ENCODE data around the gene PTPRE.

The PTPRE gene

GRCh38 chr10:128056303-128057050, 149.6 kb downstream of the PTPRE start:
- TF ChIP-seq ARNTL (CRISPR knock-in tag; IDR thresholded peaks at IDR 0.05; ENCODE audit: borderline replicate concordance, low read depth): no peak
- ATAC-seq: no peak

- no peak for ATAC-seq
- TF ChIP-seq ZFP30 (CRISPR knock-in tag; IDR thresholded peaks at IDR 0.05) (no peak), ZFP3 (CRISPR knock-in tag; IDR thresholded peaks at IDR 0.05) (no peak), GLIS3 (CRISPR knock-in tag; IDR thresholded peaks at IDR 0.05) (no peak), ISL1 (CRISPR knock-in tag; IDR thresholded peaks at IDR 0.05) (no peak), SNAI2 (CRISPR knock-in tag; IDR thresholded peaks at IDR 0.05) (no peak), ZNF565 (CRISPR knock-in tag; conservative IDR thresholded peaks at IDR 0.05; ENCODE audit: low read depth) (no peak), ESRRG (CRISPR knock-in tag; IDR thresholded peaks at IDR 0.05) (no peak), PPARA (CRISPR knock-in tag; IDR thresholded peaks at IDR 0.05; ENCODE audit: borderline replicate concordance) (no peak), ZNF70 (CRISPR knock-in tag; IDR thresholded peaks at IDR 0.05) (no peak), TSHZ2 (CRISPR knock-in tag; IDR thresholded peaks at IDR 0.05) (no peak), CREB5 (CRISPR knock-in tag; IDR thresholded peaks at IDR 0.05; ENCODE audit: low read depth) (no peak), TCF4 (CRISPR knock-in tag; IDR thresholded peaks at IDR 0.05; ENCODE audit: borderline replicate concordance) (no peak), OSR1 (CRISPR knock-in tag; IDR thresholded peaks at IDR 0.05) (no peak), TOX (CRISPR knock-in tag; IDR thresholded peaks at IDR 0.05; ENCODE audit: borderline replicate concordance) (no peak), RARB (CRISPR knock-in tag; IDR thresholded peaks at IDR 0.05) (no peak), CSDC2 (CRISPR knock-in tag; IDR thresholded peaks at IDR 0.05) (no peak), POU6F1 (CRISPR knock-in tag; IDR thresholded peaks at IDR 0.05; ENCODE audit: borderline replicate concordance, low read depth) (no peak), ARNTL (CRISPR knock-in tag; IDR thresholded peaks at IDR 0.05; ENCODE audit: borderline replicate concordance, low read depth) (no peak)
- TF ChIP-seq, protein P1, sequence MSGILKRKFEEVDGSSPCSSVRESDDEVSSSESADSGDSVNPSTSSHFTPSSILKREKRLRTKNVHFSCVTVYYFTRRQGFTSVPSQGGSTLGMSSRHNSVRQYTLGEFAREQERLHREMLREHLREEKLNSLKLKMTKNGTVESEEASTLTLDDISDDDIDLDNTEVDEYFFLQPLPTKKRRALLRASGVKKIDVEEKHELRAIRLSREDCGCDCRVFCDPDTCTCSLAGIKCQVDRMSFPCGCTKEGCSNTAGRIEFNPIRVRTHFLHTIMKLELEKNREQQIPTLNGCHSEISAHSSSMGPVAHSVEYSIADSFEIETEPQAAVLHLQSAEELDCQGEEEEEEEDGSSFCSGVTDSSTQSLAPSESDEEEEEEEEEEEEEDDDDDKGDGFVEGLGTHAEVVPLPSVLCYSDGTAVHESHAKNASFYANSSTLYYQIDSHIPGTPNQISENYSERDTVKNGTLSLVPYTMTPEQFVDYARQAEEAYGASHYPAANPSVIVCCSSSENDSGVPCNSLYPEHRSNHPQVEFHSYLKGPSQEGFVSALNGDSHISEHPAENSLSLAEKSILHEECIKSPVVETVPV (CRISPR knock-in tag; IDR thresholded peaks at IDR 0.05): no peak
Observed at GRCh38 chr10:128058106-128058749, 151.3 kb downstream of the PTPRE start.

DNA sequence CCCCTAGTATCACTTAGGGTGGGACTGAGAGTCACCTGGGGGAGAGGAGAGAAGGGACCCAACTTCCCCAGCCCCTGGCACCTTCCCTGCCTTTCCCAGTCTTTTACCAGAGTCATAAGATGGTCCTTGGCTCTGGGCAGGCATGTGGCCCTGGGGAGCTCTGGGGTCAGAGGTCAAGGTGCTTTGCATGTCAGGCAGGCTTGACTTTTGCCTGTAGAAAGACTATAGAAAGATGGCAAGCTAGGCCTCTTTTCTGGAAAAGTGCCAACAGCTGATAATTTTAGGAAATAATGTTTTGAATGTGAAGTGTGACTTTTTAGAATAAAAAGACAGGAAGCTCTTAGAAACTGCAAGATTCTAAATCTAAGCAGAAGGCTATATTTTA, 151.8 kb downstream of the PTPRE start:
- no peak for TF ChIP-seq ZFP3 (CRISPR knock-in tag; IDR thresholded peaks at IDR 0.05)
- TF ChIP-seq ZNF565 (CRISPR knock-in tag; conservative IDR thresholded peaks at IDR 0.05; ENCODE audit: low read depth): no peak
- TF ChIP-seq CSDC2 (CRISPR knock-in tag; IDR thresholded peaks at IDR 0.05): no peak
- no peak for TF ChIP-seq SNAI2 (CRISPR knock-in tag; IDR thresholded peaks at IDR 0.05)
- no peak for TF ChIP-seq ISL1 (CRISPR knock-in tag; IDR thresholded peaks at IDR 0.05)
- no peak for TF ChIP-seq BACH2 (CRISPR knock-in tag; IDR thresholded peaks at IDR 0.05; ENCODE audit: borderline replicate concordance)
- TF ChIP-seq TOX (CRISPR knock-in tag; IDR thresholded peaks at IDR 0.05; ENCODE audit: borderline replicate concordance): no peak
- TF ChIP-seq PATZ1 (CRISPR knock-in tag; IDR thresholded peaks at IDR 0.05; ENCODE audit: borderline replicate concordance): no peak
- no peak for TF ChIP-seq ZFP30 (CRISPR knock-in tag; IDR thresholded peaks at IDR 0.05)
- TF ChIP-seq TCF4 (CRISPR knock-in tag; IDR thresholded peaks at IDR 0.05; ENCODE audit: borderline replicate concordance): no peak
- TF ChIP-seq GLIS3 (CRISPR knock-in tag; IDR thresholded peaks at IDR 0.05): no peak
- TF ChIP-seq PPARA (CRISPR knock-in tag; IDR thresholded peaks at IDR 0.05; ENCODE audit: borderline replicate concordance): no peak
- no peak for TF ChIP-seq CREB5 (CRISPR knock-in tag; IDR thresholded peaks at IDR 0.05; ENCODE audit: low read depth)
- no peak for ATAC-seq

Measured in SK-N-SH treated with all-trans-retinoic acid at 6 μM for 48 hours (cell line).